Measurements from ENCODE around the gene CHCHD1.

Gene CHCHD1

DNA sequence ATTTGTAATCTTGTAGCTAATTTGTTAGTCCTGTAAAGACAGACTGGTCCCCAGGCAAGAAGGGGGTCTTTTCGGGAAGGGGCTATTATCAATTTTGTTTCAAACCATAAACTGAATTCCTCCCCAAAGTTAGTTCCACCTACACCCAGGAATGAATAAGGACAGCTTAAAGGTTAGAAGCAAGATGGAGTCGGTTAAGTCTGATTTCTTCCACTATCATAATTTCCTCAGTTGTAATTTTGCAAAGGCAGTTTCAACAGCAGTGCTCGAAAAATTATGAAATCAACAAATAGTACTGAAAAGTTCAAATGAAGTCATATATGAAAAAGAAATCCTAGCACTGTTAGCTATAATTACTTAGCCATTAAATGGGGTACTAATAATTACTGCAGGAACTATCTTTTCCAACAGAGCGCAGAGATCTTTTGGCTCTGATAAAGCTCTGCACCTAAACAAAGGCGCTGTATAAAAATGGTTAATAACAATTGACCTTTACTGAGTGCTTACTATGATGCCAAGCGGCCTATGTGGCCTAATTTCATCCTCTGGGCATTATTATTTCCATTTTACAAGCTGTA, 38.4 kb upstream of the CHCHD1 start:
- Histone ChIP-seq H3K27ac (replicated peaks; ENCODE audit: low read length) (peak overlapping the region; percentile 73), H2BK12ac (ENCODE audit: low read length) (no peak overlapping the region), H3K4me1 (ENCODE audit: control insufficient read depth in 2 of 2, insufficient read depth in 1 of 2, low read depth in 1 of 2, low read length in 2 of 2) (peaks cover 5 to 10% of the 10 kb centered on the region in 2 donors), H2AK5ac (ENCODE audit: low read depth, low read length) (no peak overlapping the region), H3K4ac (ENCODE audit: low read length) (no peak overlapping the region), H4K91ac (ENCODE audit: low read depth, low read length, poor library complexity) (no peak overlapping the region), H3K9ac (ENCODE audit: low read depth, low read length, poor library complexity) (no peak overlapping the region), H3K9me3 (replicated peaks in 1 of 2; ENCODE audit: control insufficient read depth in 2 of 2, insufficient read depth in 1 of 2, low read depth in 1 of 2, low read length in 2 of 2) (no peaks in the 10 kb centered on the region), H3K4me3 (ENCODE audit: low read length in 2 of 2) (peak overlapping the region; percentile 68 to 97), H2BK15ac (ENCODE audit: low read length) (no peak overlapping the region), H3K18ac (ENCODE audit: low read length) (no peak overlapping the region), H3K4me2 (ENCODE audit: insufficient read depth, low read length, poor library complexity, severe bottlenecking) (peak overlapping the region; percentile 66), H3K79me1 (ENCODE audit: low read depth, low read length) (peaks cover 3% of the 10 kb centered on the region), H3K14ac (ENCODE audit: low read length) (no peak overlapping the region), H2BK120ac (ENCODE audit: low read depth, low read length) (no peak overlapping the region), H2BK5ac (ENCODE audit: low read length) (no peak overlapping the region), H3K36me3 (replicated peaks in 1 of 2; ENCODE audit: control insufficient read depth in 2 of 2, insufficient read depth in 2 of 2, low read length in 2 of 2) (peaks cover 4 to 42% of the 10 kb centered on the region in 2 donors), H3K23ac (ENCODE audit: low read depth, low read length, poor library complexity) (no peak overlapping the region), H4K8ac (ENCODE audit: low read depth, low read length) (no peak overlapping the region), H2AFZ (ENCODE audit: low read length) (peak overlapping the region; percentile 89), H3K27me3 (ENCODE audit: control insufficient read depth in 3 of 3, insufficient read depth in 3 of 3, low read depth in 1 of 3, low read length in 3 of 3) (no peaks in the 10 kb centered on the region)
- no peak for DNase-seq (ENCODE audit: low spot score)
- WGBS, 2 donors (ENCODE audit: extremely low coverage in 2 of 2, insufficient read length in 2 of 2, insufficient replicate concordance in 1 of 2), result no CpG with 5 or more reads among the region's 6 CpGs

DNA sequence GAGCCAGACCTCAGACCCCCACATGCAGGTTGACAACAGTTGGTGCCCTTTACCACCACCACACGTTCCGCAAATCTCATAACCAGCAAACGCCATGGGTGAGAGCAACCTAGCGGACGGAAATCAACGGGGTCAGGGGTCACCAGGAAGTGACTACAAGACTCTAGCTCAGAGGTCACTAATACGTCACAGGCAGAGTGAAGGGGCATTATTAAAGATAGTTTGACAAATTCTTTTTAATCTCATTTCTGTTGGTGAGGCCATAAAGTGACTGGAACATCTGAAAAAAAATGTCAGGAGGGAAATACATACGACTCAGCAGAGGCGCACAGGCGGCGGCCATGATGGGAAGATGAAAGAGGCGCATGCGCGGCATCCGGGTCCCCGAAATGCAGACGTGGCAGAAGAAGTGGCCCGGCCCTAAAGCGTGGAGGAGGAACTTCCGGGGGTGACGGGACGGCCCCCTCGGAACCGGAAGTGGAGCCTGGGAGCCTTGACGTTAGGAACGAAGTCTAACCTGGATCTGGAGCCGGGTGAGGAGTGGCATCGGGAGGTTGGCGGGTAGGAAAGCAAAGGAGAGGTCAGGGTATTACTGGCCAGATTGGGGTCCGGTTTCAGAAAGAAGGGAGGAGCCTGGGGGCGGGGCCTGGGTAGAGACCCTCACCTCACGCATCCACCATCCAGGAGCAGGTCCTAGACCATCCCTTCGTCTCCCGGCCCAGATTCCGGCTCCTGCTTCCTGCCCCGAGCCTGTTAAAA, 37.8 kb upstream of the CHCHD1 start, which contains the start of gene SEC24C:
Gene SEC24C, plus strand, starts transcription at position 468 of the 759 bp plus-strand sequence. CDS start 2,461 bp downstream, outside the sequence.
- peaks cover 6 to 47% of the 10 kb centered on the region in 2 donors for H3K36me3 ChIP-seq (replicated peaks in 1 of 2; ENCODE audit: control insufficient read depth in 2 of 2, insufficient read depth in 2 of 2, low read length in 2 of 2)
- H3K27me3 ChIP-seq (ENCODE audit: control insufficient read depth in 3 of 3, insufficient read depth in 3 of 3, low read depth in 1 of 3, low read length in 3 of 3), result no peaks in the 10 kb centered on the region
- H3K23ac ChIP-seq (ENCODE audit: low read depth, low read length, poor library complexity), result peak within 1 kb of the TSS; percentile 56
- no peak within 1 kb of the TSS for H3K4ac ChIP-seq (ENCODE audit: low read length)
- peak within 1 kb of the TSS; percentile 68 to 97 for H3K4me3 ChIP-seq (ENCODE audit: low read length in 2 of 2)
- DNase-seq (ENCODE audit: low spot score), result peak; percentile 92
- H2BK120ac ChIP-seq (ENCODE audit: low read depth, low read length), result no peak within 1 kb of the TSS
- H2BK15ac ChIP-seq (ENCODE audit: low read length), result no peak within 1 kb of the TSS
- no peak within 1 kb of the TSS for H2BK5ac ChIP-seq (ENCODE audit: low read length)
- peaks cover 3% of the 10 kb centered on the region for H3K79me1 ChIP-seq (ENCODE audit: low read depth, low read length)
- H3K4me1 ChIP-seq (ENCODE audit: control insufficient read depth in 2 of 2, insufficient read depth in 1 of 2, low read depth in 1 of 2, low read length in 2 of 2), result peaks cover 5 to 10% of the 10 kb centered on the region in 2 donors
- H4K8ac ChIP-seq (ENCODE audit: low read depth, low read length), result no peak within 1 kb of the TSS
- no peak within 1 kb of the TSS for H2AK5ac ChIP-seq (ENCODE audit: low read depth, low read length)
- H4K91ac ChIP-seq (ENCODE audit: low read depth, low read length, poor library complexity), result no peak within 1 kb of the TSS
- peak within 1 kb of the TSS; percentile 89 for H2AFZ ChIP-seq (ENCODE audit: low read length)
- peak within 1 kb of the TSS; percentile 82 for H3K27ac ChIP-seq (replicated peaks; ENCODE audit: low read length)
- H3K9me3 ChIP-seq (replicated peaks in 1 of 2; ENCODE audit: control insufficient read depth in 2 of 2, insufficient read depth in 1 of 2, low read depth in 1 of 2, low read length in 2 of 2), result no peaks in the 10 kb centered on the region
- WGBS, 2 donors (ENCODE audit: extremely low coverage in 2 of 2, insufficient read length in 2 of 2, insufficient replicate concordance in 1 of 2), result no CpG with 5 or more reads among the region's 36 CpGs
- H3K14ac ChIP-seq (ENCODE audit: low read length), result peak within 1 kb of the TSS; percentile 72
- H2BK12ac ChIP-seq (ENCODE audit: low read length), result no peak within 1 kb of the TSS
- peak within 1 kb of the TSS; percentile 56 for H3K18ac ChIP-seq (ENCODE audit: low read length)
- H3K4me2 ChIP-seq (ENCODE audit: insufficient read depth, low read length, poor library complexity, severe bottlenecking), result peak within 1 kb of the TSS; percentile 66
- H3K9ac ChIP-seq (ENCODE audit: low read depth, low read length, poor library complexity), result peak within 1 kb of the TSS; percentile 88

GRCh38 chr10:73744664-73744975, 37.2 kb upstream of the CHCHD1 start:
- Histone ChIP-seq H2AFZ (ENCODE audit: low read length) (peak overlapping the region; percentile 89), H3K4ac (ENCODE audit: low read length) (no peak overlapping the region), H2BK15ac (ENCODE audit: low read length) (no peak overlapping the region), H4K8ac (ENCODE audit: low read depth, low read length) (no peak overlapping the region), H2BK120ac (ENCODE audit: low read depth, low read length) (no peak overlapping the region), H2AK5ac (ENCODE audit: low read depth, low read length) (no peak overlapping the region), H3K27me3 (ENCODE audit: control insufficient read depth in 3 of 3, insufficient read depth in 3 of 3, low read depth in 1 of 3, low read length in 3 of 3) (no peaks in the 10 kb centered on the region), H2BK12ac (ENCODE audit: low read length) (no peak overlapping the region), H3K4me2 (ENCODE audit: insufficient read depth, low read length, poor library complexity, severe bottlenecking) (peak overlapping the region; percentile 66), H3K18ac (ENCODE audit: low read length) (peak overlapping the region; percentile 56), H3K14ac (ENCODE audit: low read length) (peak overlapping the region; percentile 72), H3K9ac (ENCODE audit: low read depth, low read length, poor library complexity) (peak overlapping the region; percentile 88), H3K4me3 (ENCODE audit: low read length in 2 of 2) (peak overlapping the region; percentile 68 to 97), H3K4me1 (ENCODE audit: control insufficient read depth in 2 of 2, insufficient read depth in 1 of 2, low read depth in 1 of 2, low read length in 2 of 2) (peaks cover 5 to 10% of the 10 kb centered on the region in 2 donors), H3K27ac (replicated peaks; ENCODE audit: low read length) (peak overlapping the region; percentile 82), H2BK5ac (ENCODE audit: low read length) (no peak overlapping the region), H3K9me3 (replicated peaks in 1 of 2; ENCODE audit: control insufficient read depth in 2 of 2, insufficient read depth in 1 of 2, low read depth in 1 of 2, low read length in 2 of 2) (no peaks in the 10 kb centered on the region), H3K36me3 (replicated peaks in 1 of 2; ENCODE audit: control insufficient read depth in 2 of 2, insufficient read depth in 2 of 2, low read length in 2 of 2) (peaks cover 6 to 50% of the 10 kb centered on the region in 2 donors), H3K23ac (ENCODE audit: low read depth, low read length, poor library complexity) (peak overlapping the region; percentile 56), H3K79me1 (ENCODE audit: low read depth, low read length) (peaks cover 3% of the 10 kb centered on the region), H4K91ac (ENCODE audit: low read depth, low read length, poor library complexity) (no peak overlapping the region)
- WGBS, 2 donors (ENCODE audit: extremely low coverage in 2 of 2, insufficient read length in 2 of 2, insufficient replicate concordance in 1 of 2), result no CpG with 5 or more reads among the region's 10 CpGs
- DNase-seq (ENCODE audit: low spot score), result no peak

GRCh38 chr10:73746721-73747120, 35.1 kb upstream of the CHCHD1 start:
- no peak overlapping the region for H2BK15ac ChIP-seq (ENCODE audit: low read length)
- WGBS, 2 donors (ENCODE audit: extremely low coverage in 2 of 2, insufficient read length in 2 of 2, insufficient replicate concordance in 1 of 2), result no CpG with 5 or more reads among the region's 2 CpGs
- no peak overlapping the region for H2BK12ac ChIP-seq (ENCODE audit: low read length)
- H3K27me3 ChIP-seq (ENCODE audit: control insufficient read depth in 3 of 3, insufficient read depth in 3 of 3, low read depth in 1 of 3, low read length in 3 of 3), result no peaks in the 10 kb centered on the region
- peaks cover 5 to 10% of the 10 kb centered on the region in 2 donors for H3K4me1 ChIP-seq (ENCODE audit: control insufficient read depth in 2 of 2, insufficient read depth in 1 of 2, low read depth in 1 of 2, low read length in 2 of 2)
- H4K8ac ChIP-seq (ENCODE audit: low read depth, low read length), result no peak overlapping the region
- no peak for DNase-seq (ENCODE audit: low spot score)
- H3K79me1 ChIP-seq (ENCODE audit: low read depth, low read length), result peaks cover 3% of the 10 kb centered on the region
- no peak overlapping the region for H3K4me3 ChIP-seq (ENCODE audit: low read length in 2 of 2)
- H2AFZ ChIP-seq (ENCODE audit: low read length), result no peak overlapping the region
- H3K9ac ChIP-seq (ENCODE audit: low read depth, low read length, poor library complexity), result no peak overlapping the region
- H3K14ac ChIP-seq (ENCODE audit: low read length), result no peak overlapping the region
- H2BK120ac ChIP-seq (ENCODE audit: low read depth, low read length), result no peak overlapping the region
- H2BK5ac ChIP-seq (ENCODE audit: low read length), result no peak overlapping the region
- H3K9me3 ChIP-seq (replicated peaks in 1 of 2; ENCODE audit: control insufficient read depth in 2 of 2, insufficient read depth in 1 of 2, low read depth in 1 of 2, low read length in 2 of 2), result peaks cover 0 to 3% of the 10 kb centered on the region in 2 donors
- peaks cover 16 to 67% of the 10 kb centered on the region in 2 donors for H3K36me3 ChIP-seq (replicated peaks in 1 of 2; ENCODE audit: control insufficient read depth in 2 of 2, insufficient read depth in 2 of 2, low read length in 2 of 2)
- no peak overlapping the region for H3K18ac ChIP-seq (ENCODE audit: low read length)
- no peak overlapping the region for H4K91ac ChIP-seq (ENCODE audit: low read depth, low read length, poor library complexity)
- H3K27ac ChIP-seq (replicated peaks; ENCODE audit: low read length), result no peak overlapping the region
- H3K23ac ChIP-seq (ENCODE audit: low read depth, low read length, poor library complexity), result no peak overlapping the region
- H3K4ac ChIP-seq (ENCODE audit: low read length), result no peak overlapping the region
- H3K4me2 ChIP-seq (ENCODE audit: insufficient read depth, low read length, poor library complexity, severe bottlenecking), result no peak overlapping the region
- no peak overlapping the region for H2AK5ac ChIP-seq (ENCODE audit: low read depth, low read length)

Data from neuronal stem cell (in vitro differentiated cells).